ENCODE results near the gene ZNF428. TPM values are rescaled to one million over a fixed set of nuclear protein-coding genes. Genes with fewer than 3 reads are reported as not detected.

The ZNF428 gene
- total RNA-seq, 1 donor from 2014 or later = 87.5 TPM

GRCh38 chr19:43574424-43575155, 44.8 kb downstream of the ZNF428 start:
- Mint-ChIP-seq H3K36me3 (ENCODE audit: insufficient read depth) (peaks cover 5% of the 10 kb centered on the region), H3K27me3 (no peaks in the 10 kb centered on the region), H3K27ac (peak overlapping the region; percentile 96), H3K4me3 (ENCODE audit: low read depth) (peak overlapping the region; percentile 91), H3K9me3 (ENCODE audit: low read depth) (no peaks in the 10 kb centered on the region), H3K4me1 (ENCODE audit: low read depth) (peaks cover 23% of the 10 kb centered on the region)
- TF ChIP-seq CTCF (IDR thresholded peaks at IDR 0.05; ENCODE audit: unreplicated experiment) = no peak
- no peak for DNase-seq (ENCODE audit: low spot score, unreplicated experiment)

GRCh38 chr19:43572171-43572588, 47.2 kb downstream of the ZNF428 start:
- H3K4me1 Mint-ChIP-seq (ENCODE audit: low read depth) = peaks cover 19% of the 10 kb centered on the region

GRCh38 chr19:43570174-43570791, 49.1 kb downstream of the ZNF428 start:
- no peaks in the 10 kb centered on the region for H3K9me3 Mint-ChIP-seq (ENCODE audit: low read depth)
- DNase-seq (ENCODE audit: low spot score, unreplicated experiment) = no peak
- no peak for TF ChIP-seq CTCF (IDR thresholded peaks at IDR 0.05; ENCODE audit: unreplicated experiment)
- H3K4me3 Mint-ChIP-seq (ENCODE audit: low read depth) = no peak overlapping the region
- no peak overlapping the region for H3K27ac Mint-ChIP-seq
- peaks cover 6% of the 10 kb centered on the region for H3K36me3 Mint-ChIP-seq (ENCODE audit: insufficient read depth)
- no peaks in the 10 kb centered on the region for H3K27me3 Mint-ChIP-seq
- peaks cover 13% of the 10 kb centered on the region for H3K4me1 Mint-ChIP-seq (ENCODE audit: low read depth)

More at GRCh38 chr19:43572171-43572588, 47.2 kb downstream of the ZNF428 start:
- Mint-ChIP-seq H3K27ac (peak overlapping the region; percentile 49), H3K27me3 (no peaks in the 10 kb centered on the region), H3K4me3 (ENCODE audit: low read depth) (no peak overlapping the region), H3K36me3 (ENCODE audit: insufficient read depth) (peaks cover 5% of the 10 kb centered on the region), H3K9me3 (ENCODE audit: low read depth) (no peaks in the 10 kb centered on the region)
- no peak for DNase-seq (ENCODE audit: low spot score, unreplicated experiment)
- no peak for TF ChIP-seq CTCF (IDR thresholded peaks at IDR 0.05; ENCODE audit: unreplicated experiment)

DNA sequence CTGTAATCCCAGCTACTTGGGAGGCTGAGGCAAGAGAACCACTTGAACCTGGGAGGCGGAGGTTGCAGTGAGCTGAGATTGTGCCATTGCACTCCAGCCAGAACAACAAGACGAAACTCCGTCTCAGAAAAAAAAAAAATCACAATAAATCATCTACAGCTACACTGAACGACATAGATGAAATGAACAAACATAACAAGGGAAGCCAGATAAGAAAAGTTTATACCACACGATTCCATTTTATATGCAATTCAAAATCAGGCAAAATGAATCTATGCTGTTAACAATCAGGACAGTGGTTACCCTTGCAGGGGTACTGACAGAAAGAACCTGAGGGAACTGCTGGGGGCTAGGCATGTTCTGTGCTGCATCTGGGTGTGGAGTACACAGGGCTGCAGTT, 49.8 kb downstream of the ZNF428 start:
- no peak for TF ChIP-seq CTCF (IDR thresholded peaks at IDR 0.05; ENCODE audit: unreplicated experiment)
- Mint-ChIP-seq H3K4me3 (ENCODE audit: low read depth) (no peak overlapping the region), H3K27ac (no peak overlapping the region), H3K9me3 (ENCODE audit: low read depth) (no peaks in the 10 kb centered on the region), H3K36me3 (ENCODE audit: insufficient read depth) (peaks cover 8% of the 10 kb centered on the region), H3K27me3 (no peaks in the 10 kb centered on the region), H3K4me1 (ENCODE audit: low read depth) (peaks cover 10% of the 10 kb centered on the region)
- DNase-seq (ENCODE audit: low spot score, unreplicated experiment) = no peak

DNA sequence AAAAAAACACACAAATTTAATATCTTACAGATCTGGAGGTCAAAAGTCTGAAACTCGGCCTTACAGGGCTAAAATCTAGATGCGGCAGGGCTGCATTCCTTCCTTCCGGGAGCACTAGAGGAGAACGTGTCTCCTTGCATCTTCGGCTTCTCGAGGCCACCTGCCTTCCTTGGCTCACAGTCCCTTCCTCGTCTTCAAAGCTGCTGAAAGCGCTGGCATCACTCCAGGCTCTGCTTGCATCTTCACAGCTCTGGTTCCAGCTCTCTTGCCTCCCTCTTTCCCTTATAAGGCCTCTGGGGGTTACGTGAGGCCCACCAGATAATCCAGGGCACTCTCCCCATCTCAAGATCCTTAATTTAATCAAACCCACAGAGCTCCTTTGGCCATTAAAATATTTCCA, 54.6 kb downstream of the ZNF428 start:
- Mint-ChIP-seq H3K4me1 (ENCODE audit: low read depth) (no peaks in the 10 kb centered on the region), H3K9me3 (ENCODE audit: low read depth) (no peaks in the 10 kb centered on the region), H3K4me3 (ENCODE audit: low read depth) (no peak overlapping the region), H3K27me3 (no peaks in the 10 kb centered on the region), H3K27ac (no peak overlapping the region), H3K36me3 (ENCODE audit: insufficient read depth) (peaks cover 19% of the 10 kb centered on the region)
- DNase-seq (ENCODE audit: low spot score, unreplicated experiment) = no peak
- TF ChIP-seq CTCF (IDR thresholded peaks at IDR 0.05; ENCODE audit: unreplicated experiment) = no peak
